Stomach (tissue), 9 donors: ENCODE results near the gene RNF2. TPM values are rescaled to one million over a fixed set of nuclear protein-coding genes. Genes with fewer than 3 reads are reported as not detected.

Experiments used
- DNase-seq, 2 donors: peaks; one replicate each; pipeline versions ENCODE4 v3.0.0 to v3.0.0-alpha.2; 2013 to 2019
- H3K27ac ChIP-seq, 5 donors: fragments of 200-600 bp in 4 of 5; sonication (generic) in 4 of 5; one replicate each; pipeline ENCODE4 v1.5.1; 2013 to 2019; ENCODE audit warnings: mild to moderate bottlenecking in 1 of 5, moderate library complexity in 1 of 5
- H3K27me3 ChIP-seq, 3 donors: fragments of 200-600 bp; sonication (generic); one replicate each; pipeline ENCODE4 v1.5.1; 2017 to 2019; ENCODE audit warnings: mixed run types in 1 of 3
- H3K36me3 ChIP-seq, 4 donors: fragments of 200-600 bp; sonication (generic); 1 replicate in 3 of 4; 2 replicates in 1 of 4; pipeline ENCODE4 v1.5.1; 2016 to 2019
- H3K4me1 ChIP-seq, 4 donors: fragments of 200-600 bp; sonication (generic); one replicate each; pipeline ENCODE4 v1.5.1; 2016 to 2019
- H3K4me3 ChIP-seq, 4 donors: fragments of 200-600 bp; sonication (generic) in 3 of 4; one replicate each; pipeline ENCODE4 v1.5.1; 2016 to 2019; ENCODE audit warnings: mild to moderate bottlenecking in 1 of 4
- H3K9me3 ChIP-seq, 4 donors: fragments of 200-600 bp; sonication (generic); one replicate each; pipeline ENCODE4 v1.5.1; 2016 to 2019
- EP300 ChIP-seq: sonication (generic); formaldehyde crosslinking; IDR thresholded peaks from one replicate; pipeline ENCODE4 v1.6.1; 2017; ENCODE audit warnings: antibody characterized with exemption
- POLR2A ChIP-seq, 4 donors: fragments of 450-650 bp; IDR thresholded peaks; one replicate each; pipeline ENCODE4 v1.6.1; 2016; ENCODE audit warnings: antibody characterized with exemption in 4 of 4, control low read depth in 2 of 4, mild to moderate bottlenecking in 1 of 4, moderate library complexity in 1 of 4
- POLR2AphosphoS5 ChIP-seq, 3 donors: sonication (generic); formaldehyde crosslinking; IDR thresholded peaks; one replicate each; pipeline ENCODE4 v1.6.1; 2016; ENCODE audit warnings: antibody characterized with exemption in 3 of 3
- WGBS, 5 donors: extraction: QIAGEN DNeasy Blood & Tissue Kit in 3 of 5; methylation state at CpG; one replicate each; pipeline versions ENCODE4 v1.1.5 to v1.1.7; 2013 to 2018; 5-methylcytosine and 5-hydroxymethylcytosine counted together
- intact Hi-C: fragments of 100-400 bp; cut with DNase I; formaldehyde crosslinking; loops from one replicate; pipeline ENCODE4 v1.15.1; 2023; ENCODE audit warnings: low total_unique reads
- polyA plus RNA-seq, 3 donors: library from polyadenylated mRNA; stranded (reverse); fragments of 200-250 nt; gene quantifications; one replicate each; pipeline ENCODE4 v1.2.3, GENCODE V29; 2013
- total RNA-seq, 5 donors: library from RNA; depleted of rRNA; stranded (reverse); fragments of >200 nt; gene quantifications; one replicate each; pipeline versions ENCODE4 v1.1.0 to v1.2.3, GENCODE V29; 2014 to 2016
- TF ChIP-seq, protein P1 (sequence below), 7 experiments: fragments of 450-650 bp in 4 of 7; fragments of 200-600 bp in 3 of 7; sonication (generic) in 3 of 7; IDR thresholded peaks; one replicate each; pipeline ENCODE4 v1.5.1; 2016 to 2019; ENCODE audit warnings: antibody characterized with exemption in 7 of 7, control low read depth in 2 of 7, mild to moderate bottlenecking in 1 of 7
- donor health status: healthy with polysubstance abuse.
- donor health status: Bipolar disorder and iron deficiency.
- donor health status: healthy.

The RNF2 gene
- total and polyA plus RNA-seq, 8 donors, result 0.29 to 76.1 (median 6.4) TPM

DNA sequence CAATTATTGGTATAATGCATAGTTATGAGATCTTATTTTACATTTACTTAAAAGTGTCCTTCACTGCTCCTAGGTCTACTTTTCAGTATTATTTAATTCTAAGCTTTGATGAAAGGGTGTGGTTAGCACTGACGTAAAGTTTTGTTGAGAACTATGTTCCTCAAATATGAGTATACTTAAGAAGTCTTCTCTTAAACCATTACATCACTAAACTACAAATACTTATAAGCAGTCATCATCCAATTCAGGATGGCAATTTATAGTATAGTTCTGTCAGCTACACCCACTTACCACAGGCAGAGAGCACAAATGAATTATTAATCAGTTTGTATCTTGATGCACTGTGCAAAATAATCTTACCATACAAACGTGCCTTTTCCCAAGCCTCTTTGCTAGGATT is 84.3 kb downstream of the RNF2 start:
- WGBS, 5 donors, result 75 to 85% (median 83%) methylated on average over 2 of the region's 2 CpGs
- Histone ChIP-seq H3K4me3 (no peak overlapping the region), H3K9me3 (peaks cover 0 to 7% (median 2%) of the 10 kb centered on the region in 4 donors), H3K4me1 (no peaks in the 10 kb centered on the region), H3K27me3 (no peaks in the 10 kb centered on the region), H3K36me3 (peaks cover 30 to 100% (median 94%) of the 10 kb centered on the region in 4 donors), H3K27ac (no peak overlapping the region)
- no peak for DNase-seq
- intact Hi-C loops, result no loop called here
- TF ChIP-seq EP300, result no peak
- TF ChIP-seq, protein P1, sequence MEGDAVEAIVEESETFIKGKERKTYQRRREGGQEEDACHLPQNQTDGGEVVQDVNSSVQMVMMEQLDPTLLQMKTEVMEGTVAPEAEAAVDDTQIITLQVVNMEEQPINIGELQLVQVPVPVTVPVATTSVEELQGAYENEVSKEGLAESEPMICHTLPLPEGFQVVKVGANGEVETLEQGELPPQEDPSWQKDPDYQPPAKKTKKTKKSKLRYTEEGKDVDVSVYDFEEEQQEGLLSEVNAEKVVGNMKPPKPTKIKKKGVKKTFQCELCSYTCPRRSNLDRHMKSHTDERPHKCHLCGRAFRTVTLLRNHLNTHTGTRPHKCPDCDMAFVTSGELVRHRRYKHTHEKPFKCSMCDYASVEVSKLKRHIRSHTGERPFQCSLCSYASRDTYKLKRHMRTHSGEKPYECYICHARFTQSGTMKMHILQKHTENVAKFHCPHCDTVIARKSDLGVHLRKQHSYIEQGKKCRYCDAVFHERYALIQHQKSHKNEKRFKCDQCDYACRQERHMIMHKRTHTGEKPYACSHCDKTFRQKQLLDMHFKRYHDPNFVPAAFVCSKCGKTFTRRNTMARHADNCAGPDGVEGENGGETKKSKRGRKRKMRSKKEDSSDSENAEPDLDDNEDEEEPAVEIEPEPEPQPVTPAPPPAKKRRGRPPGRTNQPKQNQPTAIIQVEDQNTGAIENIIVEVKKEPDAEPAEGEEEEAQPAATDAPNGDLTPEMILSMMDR (IDR thresholded peaks at IDR 0.05), result no peak
- no peak for TF ChIP-seq POLR2A (IDR thresholded peaks at IDR 0.05)
- TF ChIP-seq POLR2AphosphoS5 (IDR thresholded peaks at IDR 0.05), result no peak

DNA sequence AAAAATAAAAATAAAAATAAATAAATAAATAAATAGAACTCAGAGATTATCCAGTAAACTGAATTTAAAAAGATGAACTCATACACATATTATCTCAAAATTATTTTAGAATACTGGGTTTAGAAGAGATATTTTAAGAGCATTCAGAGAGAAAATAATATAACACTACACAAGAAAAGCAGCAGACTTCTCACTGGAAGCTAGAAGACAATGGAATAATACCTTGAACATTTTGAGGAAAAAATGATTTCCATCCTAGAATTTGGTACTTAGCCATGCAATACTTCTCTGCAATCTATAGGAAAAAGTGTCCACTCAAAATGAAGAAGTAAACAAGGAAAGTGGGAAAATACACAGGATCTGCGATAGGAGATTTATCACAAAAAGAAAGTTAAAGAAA is 87.2 kb downstream of the RNF2 start:
- Histone ChIP-seq H3K36me3 (peaks cover 17 to 98% (median 85%) of the 10 kb centered on the region in 4 donors), H3K4me1 (no peaks in the 10 kb centered on the region), H3K27ac (no peak overlapping the region), H3K4me3 (no peak overlapping the region), H3K9me3 (peaks cover 0 to 7% (median 2%) of the 10 kb centered on the region in 4 donors), H3K27me3 (no peaks in the 10 kb centered on the region)
- DNase-seq, result no peak
- TF ChIP-seq EP300, result no peak
- no peak for TF ChIP-seq POLR2AphosphoS5 (IDR thresholded peaks at IDR 0.05)
- no peak for TF ChIP-seq POLR2A (IDR thresholded peaks at IDR 0.05)
- TF ChIP-seq, protein P1 (IDR thresholded peaks at IDR 0.05), result no peak
- 87 to 100% (median 97%) methylated on average over 1 of the region's 1 CpG for WGBS, 5 donors
- intact Hi-C loops, result no loop called here

DNA sequence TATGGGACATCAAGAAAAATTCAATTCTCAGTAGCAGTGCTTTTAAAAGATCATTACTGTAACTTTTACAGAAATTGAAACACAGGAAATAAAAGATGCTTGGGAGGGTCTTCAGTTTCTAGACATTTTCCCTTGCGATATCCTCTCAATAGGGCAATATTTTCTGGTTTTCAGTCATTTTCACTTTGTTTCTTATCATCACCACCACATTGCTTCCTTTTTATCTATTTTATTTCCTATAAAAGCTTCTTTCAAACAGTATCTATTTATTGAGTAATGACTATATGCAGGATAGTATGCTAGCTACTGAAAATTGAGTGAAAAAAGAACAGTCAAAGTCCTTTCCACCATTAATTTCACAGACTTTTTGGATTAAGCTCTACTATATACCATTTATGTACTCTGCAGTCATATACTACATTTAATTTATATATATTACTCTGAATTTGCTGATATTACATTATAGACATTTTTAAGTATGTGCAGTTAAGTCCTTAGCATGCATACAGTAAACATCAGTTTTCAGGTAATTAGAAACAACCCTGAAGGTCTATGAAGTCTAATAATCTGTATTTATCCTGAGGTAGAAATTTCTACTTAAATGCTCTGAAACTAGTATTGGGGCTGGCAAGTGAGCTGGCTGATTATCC is 92.7 kb downstream of the RNF2 start:
- Histone ChIP-seq H3K4me1 (no peaks in the 10 kb centered on the region), H3K36me3 (peaks cover 12 to 90% (median 76%) of the 10 kb centered on the region in 4 donors), H3K9me3 (peaks cover 0 to 2% (median 0%) of the 10 kb centered on the region in 4 donors), H3K4me3 (no peak overlapping the region), H3K27ac (no peak overlapping the region), H3K27me3 (no peaks in the 10 kb centered on the region)
- DNase-seq, result no peak
- TF ChIP-seq, protein P1 (IDR thresholded peaks at IDR 0.05), result no peak
- TF ChIP-seq EP300 (no peak), POLR2A (IDR thresholded peaks at IDR 0.05) (no peak), POLR2AphosphoS5 (IDR thresholded peaks at IDR 0.05) (no peak)
- WGBS, 5 donors, result 86 to 96% (median 93%) methylated on average over 1 of the region's 1 CpG
- intact Hi-C loops, result no loop called here

DNA sequence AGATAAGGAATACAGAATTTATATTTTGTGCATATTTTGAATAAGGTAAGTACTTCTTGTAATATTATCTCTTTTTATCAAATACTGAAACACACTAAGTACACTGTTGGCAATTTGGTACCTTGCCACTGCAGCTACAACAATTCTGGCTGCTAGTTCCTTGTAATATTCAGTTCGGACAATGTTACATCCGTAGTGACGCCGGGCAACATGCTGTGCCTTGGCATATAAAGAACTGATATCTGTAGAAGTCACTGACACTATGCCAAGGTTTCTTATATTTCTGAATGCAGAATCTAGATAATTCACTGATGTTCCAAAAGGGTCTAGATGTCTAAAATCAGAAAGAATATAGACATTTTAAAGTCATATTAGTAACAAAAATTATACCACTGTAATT is 93.9 kb downstream of the RNF2 start:
- Histone ChIP-seq H3K9me3 (no peaks in the 10 kb centered on the region), H3K36me3 (peaks cover 6 to 90% (median 75%) of the 10 kb centered on the region in 4 donors)
- TF ChIP-seq, protein P1 (IDR thresholded peaks at IDR 0.05), result no peak
- TF ChIP-seq EP300, result no peak
- TF ChIP-seq POLR2A (IDR thresholded peaks at IDR 0.05), result no peak
- TF ChIP-seq POLR2AphosphoS5 (IDR thresholded peaks at IDR 0.05), result no peak

More for the DNA sequence above, 93.9 kb downstream of the RNF2 start:
- Histone ChIP-seq H3K27me3 (no peaks in the 10 kb centered on the region), H3K4me3 (no peak overlapping the region), H3K4me1 (no peaks in the 10 kb centered on the region), H3K27ac (no peak overlapping the region)
- intact Hi-C loops, result no loop called here
- DNase-seq, result no peak
- 49 to 86% (median 68%) methylated on average over 4 of the region's 4 CpGs for WGBS, 5 donors
